ENCODE measurements around the gene COL15A1.

Gene COL15A1

GRCh38 chr9:98941946-98942523 lies 1.7 kb upstream of the COL15A1 start:
- no peak overlapping the region for H3K4me2 ChIP-seq

GRCh38 chr9:98942906-98943681 lies 613 bp upstream of the COL15A1 start:
- H3K4me3 ChIP-seq, result no peak overlapping the region
- TF ChIP-seq Cebpa-rat (IDR thresholded peaks at IDR 0.05), result no peak

More at GRCh38 chr9:98941946-98942523, 1.7 kb upstream of the COL15A1 start:
- Histone ChIP-seq H3K9me3 (peaks cover 13% of the 10 kb centered on the region), H3K4me3 (no peak overlapping the region), H4K20me1 (no peaks in the 10 kb centered on the region), H3K36me3 (no peaks in the 10 kb centered on the region), H3K27me3 (no peaks in the 10 kb centered on the region), H3K27ac (no peak overlapping the region), H3K9ac (no peak overlapping the region), H3K4me1 (no peaks in the 10 kb centered on the region)
- no peak for TF ChIP-seq Cebpa-rat (IDR thresholded peaks at IDR 0.05)

GRCh38 chr9:98944057-98944733 lies 488 bp downstream of the COL15A1 start:
- Histone ChIP-seq H3K9ac (no peak overlapping the region), H3K4me3 (no peak overlapping the region), H3K27ac (no peak overlapping the region), H3K4me1 (no peaks in the 10 kb centered on the region), H3K36me3 (no peaks in the 10 kb centered on the region), H3K9me3 (peaks cover 13% of the 10 kb centered on the region), H4K20me1 (no peaks in the 10 kb centered on the region), H3K27me3 (no peaks in the 10 kb centered on the region), H3K4me2 (no peak overlapping the region)
- no peak for TF ChIP-seq Cebpa-rat (IDR thresholded peaks at IDR 0.05)

More at GRCh38 chr9:98942906-98943681, 613 bp upstream of the COL15A1 start:
- Histone ChIP-seq H3K36me3 (no peaks in the 10 kb centered on the region), H3K9me3 (peaks cover 13% of the 10 kb centered on the region), H3K9ac (no peak overlapping the region), H3K27me3 (no peaks in the 10 kb centered on the region), H3K4me1 (no peaks in the 10 kb centered on the region), H3K27ac (no peak overlapping the region), H3K4me2 (no peak overlapping the region), H4K20me1 (no peaks in the 10 kb centered on the region)

GRCh38 chr9:98944734-98945074 lies 997 bp downstream of the COL15A1 start:
- Histone ChIP-seq H4K20me1 (no peaks in the 10 kb centered on the region), H3K27ac (no peak overlapping the region), H3K9me3 (peaks cover 13% of the 10 kb centered on the region), H3K4me3 (no peak overlapping the region), H3K27me3 (no peaks in the 10 kb centered on the region), H3K4me2 (no peak overlapping the region), H3K9ac (no peak overlapping the region), H3K4me1 (no peaks in the 10 kb centered on the region), H3K36me3 (no peaks in the 10 kb centered on the region)
- TF ChIP-seq Cebpa-rat (IDR thresholded peaks at IDR 0.05), result no peak

GRCh38 chr9:98949565-98949964 lies 5.9 kb downstream of the COL15A1 start:
- Histone ChIP-seq H3K4me2 (no peak overlapping the region), H3K27me3 (no peaks in the 10 kb centered on the region), H3K9ac (no peak overlapping the region), H3K27ac (no peak overlapping the region), H3K9me3 (0 out of 2 replicates have a peak, but pooled peaks cover under 1% of the 10 kb centered on the region), H3K4me3 (no peak overlapping the region), H4K20me1 (no peaks in the 10 kb centered on the region), H3K4me1 (no peaks in the 10 kb centered on the region), H3K36me3 (no peaks in the 10 kb centered on the region)
- TF ChIP-seq Cebpa-rat (IDR thresholded peaks at IDR 0.05), result no peak

GRCh38 chr9:98950262-98950661 lies 6.6 kb downstream of the COL15A1 start:
- Histone ChIP-seq H3K4me2 (no peak overlapping the region), H3K36me3 (no peaks in the 10 kb centered on the region), H3K27me3 (no peaks in the 10 kb centered on the region), H3K9me3 (no peaks in the 10 kb centered on the region), H3K4me3 (no peak overlapping the region), H3K27ac (no peak overlapping the region), H3K4me1 (no peaks in the 10 kb centered on the region), H4K20me1 (no peaks in the 10 kb centered on the region), H3K9ac (no peak overlapping the region)
- TF ChIP-seq Cebpa-rat (IDR thresholded peaks at IDR 0.05), result no peak

GRCh38 chr9:98951967-98952366 lies 8.3 kb downstream of the COL15A1 start:
- Histone ChIP-seq H4K20me1 (no peaks in the 10 kb centered on the region), H3K4me3 (no peak overlapping the region), H3K27me3 (no peaks in the 10 kb centered on the region), H3K36me3 (no peaks in the 10 kb centered on the region), H3K4me2 (no peak overlapping the region), H3K27ac (no peak overlapping the region), H3K9me3 (peaks cover 3% of the 10 kb centered on the region; the same call in 1 of the 2 replicates), H3K9ac (no peak overlapping the region), H3K4me1 (no peaks in the 10 kb centered on the region)
- TF ChIP-seq Cebpa-rat (IDR thresholded peaks at IDR 0.05), result no peak

- no peak overlapping the region for H3K27ac ChIP-seq
- no peak overlapping the region for H3K4me3 ChIP-seq
- H3K4me2 ChIP-seq, result no peak overlapping the region
- peaks cover 9% of the 10 kb centered on the region; the same call in 1 of the 2 replicates for H3K9me3 ChIP-seq
- H3K27me3 ChIP-seq, result no peaks in the 10 kb centered on the region
- H4K20me1 ChIP-seq, result no peaks in the 10 kb centered on the region
- H3K36me3 ChIP-seq, result no peaks in the 10 kb centered on the region
- no peak for TF ChIP-seq Cebpa-rat (IDR thresholded peaks at IDR 0.05)
- H3K9ac ChIP-seq, result no peak overlapping the region
- no peaks in the 10 kb centered on the region for H3K4me1 ChIP-seq
Observed at GRCh38 chr9:98953581-98954243, 10.0 kb downstream of the COL15A1 start.

- no peaks in the 10 kb centered on the region for H3K36me3 ChIP-seq
- no peak overlapping the region for H3K27ac ChIP-seq
- H3K27me3 ChIP-seq, result no peaks in the 10 kb centered on the region
- peaks cover 9% of the 10 kb centered on the region; the same call in 1 of the 2 replicates for H3K9me3 ChIP-seq
- H3K4me3 ChIP-seq, result no peak overlapping the region
- H3K4me2 ChIP-seq, result no peak overlapping the region
- H3K4me1 ChIP-seq, result no peaks in the 10 kb centered on the region
- H4K20me1 ChIP-seq, result no peaks in the 10 kb centered on the region
- H3K9ac ChIP-seq, result no peak overlapping the region
- no peak for TF ChIP-seq Cebpa-rat (IDR thresholded peaks at IDR 0.05)
Observed at GRCh38 chr9:98954244-98954610, 10.5 kb downstream of the COL15A1 start.

Data from BLaER1 (cell line).